Adrenal gland (tissue), 12 donors: Measurements from ENCODE around the gene SIL1. TPM values are rescaled to one million over a fixed set of nuclear protein-coding genes. Genes with fewer than 3 reads are reported as not detected.

Experiments
- DNase-seq, 7 donors: peaks; one replicate each; pipeline ENCODE4 v3.0.0-alpha.2; 2019 to 2020
- H3K27ac ChIP-seq, 5 donors: fragments of 200-600 bp; sonication (generic) in 4 of 5; 1 replicate in 3 of 5; 2 replicates in 2 of 5; pipeline versions ENCODE4 v1.5.1 to v1.8.0; 2016 to 2020; ENCODE audit warnings: mild to moderate bottlenecking in 1 of 5
- H3K27me3 ChIP-seq: fragments of 200-600 bp; 2 replicates; pipeline ENCODE4 v1.8.0; 2021
- H3K36me3 ChIP-seq, 2 donors: fragments of 200-600 bp; replicated peaks in 1 of 2; 1 replicate in 1 of 2; 2 replicates in 1 of 2; pipeline versions ENCODE4 v1.5.1 to v1.8.0; 2018 to 2022
- H3K4me1 ChIP-seq, 2 donors: fragments of 200-600 bp; replicated peaks in 1 of 2; 1 replicate in 1 of 2; 2 replicates in 1 of 2; pipeline versions ENCODE4 v1.5.1 to v1.8.0; 2018 to 2021
- H3K4me3 ChIP-seq, 4 donors: fragments of 200-600 bp; sonication (generic) in 3 of 4; one replicate each; pipeline ENCODE4 v1.5.1; 2016 to 2018
- H3K9me3 ChIP-seq, 3 donors: fragments of 200-600 bp; sonication (generic) in 1 of 3; replicated peaks in 1 of 3; 1 replicate in 2 of 3; 2 replicates in 1 of 3; pipeline versions ENCODE4 v1.5.1 to v1.8.0; 2016 to 2021
- CTCF ChIP-seq, 6 experiments: fragments of 450-650 bp in 4 of 6; fragments of 200-600 bp in 2 of 6; sonication (generic) in 1 of 6; IDR thresholded peaks; 1 replicate in 5 of 6; 2 replicates in 1 of 6; pipeline versions ENCODE4 v1.5.1 to v1.8.0; 2016 to 2021; ENCODE audit warnings: antibody characterized with exemption in 6 of 6, mild to moderate bottlenecking in 2 of 6, moderate library complexity in 1 of 6
- POLR2A ChIP-seq, 2 donors: fragments of 450-650 bp; IDR thresholded peaks; one replicate each; pipeline ENCODE4 v1.6.1; 2017; ENCODE audit warnings: antibody characterized with exemption in 2 of 2, mild to moderate bottlenecking in 2 of 2, moderate library complexity in 1 of 2
- WGBS, 4 donors: extraction: QIAGEN DNeasy Blood & Tissue Kit in 2 of 4; methylation state at CpG; one replicate each; pipeline versions ENCODE4 v1.1.5 to v1.1.7; 2013 to 2017; 5-methylcytosine and 5-hydroxymethylcytosine counted together
- intact Hi-C, 2 donors: fragments of 100-400 bp; cut with DNase I; formaldehyde crosslinking; loops; one replicate each; pipeline versions ENCODE4 v1.14.1 to v1.15.0; 2022 to 2023
- polyA plus RNA-seq, 3 donors: library from polyadenylated mRNA; stranded (reverse); fragments of 200-250 nt in 2 of 3; fragments of 350-450 nt in 1 of 3; fragmentation: Illumina TruSeq in 1 of 3; extraction: RNeasy Lipid Tissue Mini Kit (QIAGEN cat#74804) in 1 of 3; gene quantifications; one replicate each; pipeline ENCODE4 v1.2.3, GENCODE V29; 2013 to 2014
- total RNA-seq, 9 donors: library from RNA; depleted of rRNA in 4 of 9; stranded (reverse); fragments of >200 nt in 4 of 9; fragments of 120-200 nt in 1 of 9; fragmentation: NEBNext Ultra II Directional in 1 of 9; extraction: Animal tissue kit (Norgen Biotek cat#: 25700) in 1 of 9; gene quantifications; one replicate each; pipeline versions ENCODE4 v1.1.0 to v1.2.4, GENCODE V29; 2013 to 2023
- donor health status: healthy with polysubstance abuse.
- donor health status: Bipolar disorder and iron deficiency.
- donor health status: DM: yes; HTN: yes; CAD: no.
- donor health status: DM: no; HTN: no; CAD: no.
- donor health status: DM: no; HTN: no; CAD: no.
- donor health status: DM: yes; HTN: yes; CAD: no.

The SIL1 gene
- total and polyA plus RNA-seq, 12 donors: 81.9 to 313 (median 142) TPM

- H3K27me3 ChIP-seq: no peaks in the 10 kb centered on the region
- DNase-seq: no peak
- no peak for TF ChIP-seq CTCF (IDR thresholded peaks at IDR 0.05)
- TF ChIP-seq POLR2A (IDR thresholded peaks at IDR 0.05): no peak
- 79 to 95% (median 83%) methylated on average over 4 of the region's 4 CpGs for WGBS, 4 donors
- H3K36me3 ChIP-seq: no peaks in the 10 kb centered on the region
- H3K4me3 ChIP-seq: no peak overlapping the region
- peaks cover 29 to 45% of the 10 kb centered on the region in 2 donors for H3K4me1 ChIP-seq
- intact Hi-C loops: no loop called here
- no peaks in the 10 kb centered on the region for H3K9me3 ChIP-seq
- no peak overlapping the region for H3K27ac ChIP-seq
Observed at GRCh38 chr5:139134906-139135305, 63.3 kb downstream of the SIL1 start.

DNA sequence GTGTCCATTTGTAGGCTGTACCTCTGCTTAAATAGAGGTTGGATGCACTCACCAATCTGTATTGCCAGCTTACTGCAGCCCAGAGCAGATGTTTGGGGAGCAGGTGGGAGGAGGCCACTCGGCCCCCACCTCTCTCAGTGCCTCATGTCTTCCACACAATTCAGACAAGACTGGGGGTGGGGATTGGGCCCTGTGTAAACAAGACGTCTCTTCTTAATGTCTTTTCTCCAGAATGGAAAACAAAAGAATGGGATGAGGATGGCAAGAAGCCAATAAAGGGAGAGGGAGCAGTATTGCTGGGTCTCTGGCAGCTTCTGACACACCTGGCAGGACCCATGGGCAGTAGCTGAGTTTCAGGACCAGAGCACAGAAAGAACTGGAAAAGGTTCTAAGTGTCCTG, 64.9 kb downstream of the SIL1 start:
- Histone ChIP-seq H3K4me3 (no peak overlapping the region), H3K27ac (no peak overlapping the region), H3K27me3 (no peaks in the 10 kb centered on the region), H3K36me3 (no peaks in the 10 kb centered on the region), H3K9me3 (no peaks in the 10 kb centered on the region), H3K4me1 (peaks cover 23 to 33% of the 10 kb centered on the region in 2 donors)
- no peak for DNase-seq
- WGBS, 4 donors: 64 to 78% (median 75%) methylated on average over 2 of the region's 2 CpGs
- TF ChIP-seq POLR2A (IDR thresholded peaks at IDR 0.05) (no peak), CTCF (IDR thresholded peaks at IDR 0.05) (no peak)
- intact Hi-C loops: no loop called here

GRCh38 chr5:139132515-139132914, 65.7 kb downstream of the SIL1 start:
- Histone ChIP-seq H3K36me3 (no peaks in the 10 kb centered on the region), H3K27ac (peak overlapping the region in 4 of 5 donors; percentile 85 to 94 (median 92)), H3K27me3 (no peaks in the 10 kb centered on the region), H3K9me3 (no peaks in the 10 kb centered on the region), H3K4me3 (no peak overlapping the region), H3K4me1 (peaks cover 20 to 28% of the 10 kb centered on the region in 2 donors)
- intact Hi-C loops: no loop called here
- 63 to 81% (median 66%) methylated on average over 3 of the region's 3 CpGs for WGBS, 4 donors
- TF ChIP-seq POLR2A (IDR thresholded peaks at IDR 0.05): no peak
- TF ChIP-seq CTCF (IDR thresholded peaks at IDR 0.05): no peak
- no peak for DNase-seq

DNA sequence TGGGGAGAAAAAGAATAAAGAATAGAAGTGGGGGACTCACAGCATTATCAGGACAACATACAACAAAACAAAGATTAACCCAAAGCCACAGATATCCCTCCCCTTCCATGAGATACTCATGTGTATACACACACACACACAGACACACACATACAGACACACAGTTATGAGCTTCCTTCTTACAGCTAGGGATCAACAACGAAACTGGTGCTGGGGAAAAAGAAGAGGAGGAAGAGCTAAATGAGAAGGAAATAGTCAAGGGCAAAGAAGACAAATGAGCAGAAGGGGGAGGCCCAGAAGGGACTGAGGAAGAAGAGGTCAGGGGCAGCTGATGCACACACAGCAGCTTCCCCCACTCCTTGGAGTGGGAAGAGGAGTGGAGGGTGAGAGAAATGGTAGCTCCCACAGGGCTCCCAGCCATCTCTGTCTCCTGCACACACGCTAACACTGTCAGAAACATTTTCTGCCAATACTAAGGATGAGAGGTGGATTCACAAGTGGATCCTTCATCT, 66.2 kb downstream of the SIL1 start:
- H3K4me1 ChIP-seq: peaks cover 25 to 34% of the 10 kb centered on the region in 2 donors
- H3K27me3 ChIP-seq: no peaks in the 10 kb centered on the region
- no peaks in the 10 kb centered on the region for H3K9me3 ChIP-seq
- H3K36me3 ChIP-seq: no peaks in the 10 kb centered on the region
- peak overlapping the region; percentile 73 to 94 (median 91) for H3K27ac ChIP-seq
- no peak for TF ChIP-seq CTCF (IDR thresholded peaks at IDR 0.05)
- no peak for TF ChIP-seq POLR2A (IDR thresholded peaks at IDR 0.05)
- DNase-seq: no peak
- H3K4me3 ChIP-seq: peak overlapping the region in 1 of 4 donors; percentile 34
- WGBS, 4 donors: 28 to 37% (median 33%) methylated on average over 2 of the region's 2 CpGs
- intact Hi-C loops: no loop called here
